NCI-H2196 (cell line): ENCODE results near the gene GATA2.

Source experiments
- DNase-seq: peaks from one replicate; lab custom pipeline; 2025; ENCODE audit not compliant: unreplicated experiment; lab: John Stamatoyannopoulos, UW

The GATA2 gene

DNA sequence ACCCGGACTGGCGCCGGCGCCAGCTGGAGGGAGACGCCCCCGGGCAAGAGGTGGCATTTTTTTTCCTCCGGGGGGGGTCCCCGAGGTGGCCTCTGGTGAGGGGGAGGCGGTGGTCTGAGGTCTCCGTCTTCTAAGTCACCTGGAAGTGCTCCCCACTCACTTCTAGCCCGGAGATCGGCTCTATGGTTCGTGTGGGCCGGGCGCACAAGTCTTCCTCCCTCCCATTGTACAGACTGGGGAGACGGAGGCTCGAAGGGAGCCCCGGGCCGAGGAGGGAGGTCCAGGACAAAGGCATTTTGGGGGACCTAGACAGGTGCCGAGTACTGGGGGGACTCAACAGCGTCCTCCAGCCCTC, 4.4 kb downstream of the GATA2 start:
- no peak for DNase-seq

DNA sequence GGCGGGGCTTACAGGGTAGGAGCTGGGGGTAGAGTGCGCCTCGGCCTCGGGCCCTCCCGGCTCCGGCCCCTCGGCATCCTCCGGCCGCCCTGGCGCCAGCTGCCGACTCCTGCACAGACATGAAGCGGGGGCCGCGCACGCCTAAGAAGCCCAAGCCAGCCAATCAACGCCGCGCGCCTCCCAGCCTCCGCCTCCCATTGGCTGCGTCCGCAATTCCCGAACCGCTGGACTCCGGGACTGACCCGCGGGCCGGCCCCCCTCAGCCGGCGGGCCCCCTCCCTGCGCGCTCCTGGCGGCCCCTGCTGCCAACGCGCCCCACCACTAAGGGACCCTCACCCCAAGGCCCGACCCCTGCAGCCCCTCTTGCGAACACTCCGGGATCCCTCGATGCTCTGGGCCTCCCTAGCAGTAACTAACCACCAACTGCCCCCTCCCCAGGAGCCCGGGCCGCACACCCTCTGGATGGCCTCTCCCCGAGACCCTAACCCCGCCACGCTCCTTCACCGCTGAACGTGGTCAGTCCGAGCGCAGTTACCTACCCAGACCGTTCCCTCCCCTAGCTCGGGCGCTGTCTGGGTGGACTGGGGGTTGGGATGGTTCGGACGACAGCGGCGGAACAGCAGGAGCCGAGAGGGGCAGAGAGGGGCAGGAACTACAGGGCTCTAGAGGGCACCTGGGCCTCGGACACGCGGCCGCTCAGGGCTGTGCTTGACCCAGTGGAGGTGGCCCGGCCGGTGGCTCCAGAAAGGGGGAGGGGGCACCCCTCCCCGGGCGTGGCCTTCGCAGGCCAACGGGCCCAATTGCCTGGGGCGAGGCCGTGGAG, 5.0 kb downstream of the GATA2 start:
- peak; percentile 96 for DNase-seq

DNA sequence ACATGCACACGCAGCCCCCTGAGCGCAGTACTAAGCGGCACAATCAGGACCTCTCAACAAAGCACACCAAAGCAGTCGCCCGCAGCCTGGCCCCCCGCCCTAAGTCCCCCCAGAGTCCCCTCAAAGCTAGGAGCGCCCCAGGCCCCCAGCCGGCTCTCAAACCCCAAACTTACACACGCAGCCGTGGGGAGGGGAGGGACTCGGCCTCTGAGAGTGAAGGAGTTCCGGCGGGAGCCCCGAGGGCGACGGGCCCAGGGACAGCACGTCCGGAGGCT, 5.5 kb downstream of the GATA2 start:
- DNase-seq, result no peak

DNA sequence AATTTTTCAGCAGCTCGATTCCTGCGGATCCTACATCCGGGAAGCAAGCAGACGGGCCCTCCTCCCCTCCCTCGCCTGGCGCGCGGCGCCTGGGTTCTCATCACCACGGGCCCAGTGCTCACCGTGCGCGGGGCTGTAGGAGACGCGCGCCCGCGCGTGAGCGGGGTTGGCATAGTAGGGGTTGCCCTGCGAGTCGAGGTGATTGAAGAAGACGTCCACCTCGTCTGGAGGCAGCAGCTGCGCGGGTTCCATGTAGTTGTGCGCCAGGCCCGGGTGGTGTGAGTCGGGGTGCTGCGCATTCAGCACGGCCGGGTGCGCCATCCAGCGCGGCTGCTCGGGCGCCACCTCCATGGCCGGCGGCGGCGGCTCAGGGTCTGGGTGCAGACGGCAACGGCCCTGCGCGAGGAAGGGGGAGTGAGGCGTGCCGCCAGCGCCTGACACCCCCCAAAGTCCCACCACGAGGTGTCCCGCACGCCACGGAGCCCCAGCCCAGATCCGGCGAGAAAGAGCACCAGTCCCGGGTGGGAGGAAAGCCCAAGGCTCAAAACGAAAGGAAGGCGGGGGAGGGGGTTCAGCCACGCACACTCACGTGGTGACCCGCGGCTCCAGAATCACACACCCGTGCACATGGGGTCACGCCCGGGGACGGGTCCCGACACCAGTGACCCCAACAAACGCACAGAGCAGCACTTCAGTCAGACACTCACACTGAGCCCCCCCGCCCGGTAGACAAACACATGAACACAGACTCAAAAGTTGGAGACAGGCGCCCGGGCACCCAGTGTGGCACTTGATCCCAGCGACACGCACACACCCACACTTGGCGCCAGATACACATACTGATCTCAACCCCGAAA, 6.1 kb downstream of the GATA2 start:
- peak; percentile 51 for DNase-seq

DNA sequence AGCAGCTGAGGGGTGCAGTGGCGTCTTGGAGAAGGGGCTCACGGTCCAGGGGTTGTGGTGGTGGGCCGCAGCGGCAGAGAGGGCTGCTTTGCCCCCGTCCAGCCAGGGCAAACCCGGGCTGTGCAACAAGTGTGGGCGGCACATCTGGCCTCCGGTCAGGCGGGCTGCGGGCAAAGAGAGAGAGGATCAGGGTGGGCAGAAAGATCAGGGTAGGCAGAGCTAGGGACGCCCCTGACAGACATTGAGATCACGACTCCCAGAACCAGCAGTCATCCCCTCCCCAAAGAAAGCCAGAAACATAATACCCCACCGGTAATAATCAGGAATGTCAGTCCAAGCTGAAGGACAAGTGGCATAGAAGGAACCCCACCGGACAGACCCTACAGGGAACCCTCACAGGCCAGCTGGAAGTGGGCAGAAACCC, 6.8 kb downstream of the GATA2 start:
- DNase-seq, result no peak

DNA sequence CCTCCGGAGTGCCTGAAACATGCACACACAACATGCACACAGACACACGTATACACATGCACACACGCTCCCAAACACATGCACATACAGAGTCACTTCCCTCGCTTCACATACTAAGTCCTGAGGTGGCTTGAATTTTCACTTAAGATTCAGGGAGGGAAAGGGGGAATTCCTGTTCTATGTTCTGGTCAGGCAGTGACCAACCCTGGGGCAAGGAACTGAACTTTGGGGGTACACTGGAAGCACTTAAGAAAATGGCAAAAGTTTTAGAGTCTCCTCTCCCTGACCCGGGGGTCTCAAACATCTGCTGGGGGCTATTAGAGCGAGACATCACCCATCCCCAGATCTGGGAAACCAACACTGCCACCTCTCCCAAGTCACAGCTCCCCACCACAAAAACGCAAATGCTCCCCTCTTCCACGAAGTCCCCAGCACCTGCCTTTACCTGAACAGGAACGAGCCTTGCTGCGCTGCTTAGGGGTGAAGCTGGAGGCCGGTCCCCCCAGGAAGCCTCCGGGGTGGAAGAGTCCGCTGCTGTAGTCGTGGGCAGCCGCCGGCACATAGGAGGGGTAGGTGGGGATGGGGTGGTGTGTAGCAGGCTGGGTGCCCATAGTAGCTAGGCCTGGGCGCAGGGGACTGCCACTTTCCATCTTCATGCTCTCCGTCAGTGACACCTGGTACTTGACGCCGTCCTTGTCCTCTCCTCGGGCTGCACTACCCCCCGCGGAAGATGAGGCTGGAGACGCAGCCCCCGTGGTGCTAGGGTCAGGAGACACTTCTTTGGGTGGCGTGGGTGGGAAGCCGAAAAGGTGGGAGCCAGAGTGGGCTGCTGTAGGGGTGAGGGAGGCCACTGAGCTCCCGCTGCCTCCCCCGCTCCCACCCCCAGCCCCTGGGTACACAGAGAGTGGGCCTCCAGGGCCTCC, 7.5 kb downstream of the GATA2 start:
- no peak for DNase-seq

DNA sequence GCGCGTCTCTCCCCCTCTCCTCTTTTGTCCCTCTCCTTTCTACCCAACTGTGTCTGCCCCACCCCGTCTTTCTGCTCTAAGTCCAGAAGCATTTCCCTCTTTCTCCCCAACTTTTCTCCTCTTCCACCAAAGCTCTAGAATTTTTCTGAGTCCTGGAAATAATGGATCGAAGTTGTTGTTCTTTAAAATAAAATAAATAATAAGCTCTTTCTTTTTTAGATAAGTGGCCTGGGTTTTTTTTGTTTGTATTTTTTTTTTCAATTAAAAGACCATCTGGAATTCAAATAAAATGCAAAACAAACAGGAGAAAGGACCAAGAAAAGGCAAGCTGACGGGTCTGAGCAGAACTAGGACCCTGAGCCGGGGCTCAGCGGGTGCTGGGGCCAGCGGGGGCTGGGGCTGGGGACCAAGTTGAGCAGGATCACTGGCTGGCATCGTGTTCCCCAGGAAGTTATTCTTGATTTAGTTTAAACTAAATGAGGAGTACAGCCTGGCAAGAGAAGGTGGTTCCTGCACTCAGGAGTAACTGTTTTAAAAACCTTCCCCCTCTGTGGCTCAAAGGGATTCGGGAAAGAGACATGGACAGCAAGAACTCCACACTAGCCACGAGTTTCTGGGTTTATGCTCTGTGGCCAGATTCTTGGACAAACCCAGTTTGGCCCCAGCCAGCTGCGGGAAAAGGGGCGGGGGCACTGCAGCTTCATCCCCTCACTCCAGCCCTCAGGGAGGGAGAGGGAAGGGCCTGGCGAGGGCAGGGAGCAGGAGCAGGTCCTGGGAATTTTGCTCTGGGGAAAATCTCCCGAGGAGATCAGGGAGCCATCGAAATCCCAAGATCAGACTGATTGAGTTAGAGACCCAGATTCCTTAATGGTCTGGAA, 8.4 kb downstream of the GATA2 start:
- DNase-seq, result no peak

DNA sequence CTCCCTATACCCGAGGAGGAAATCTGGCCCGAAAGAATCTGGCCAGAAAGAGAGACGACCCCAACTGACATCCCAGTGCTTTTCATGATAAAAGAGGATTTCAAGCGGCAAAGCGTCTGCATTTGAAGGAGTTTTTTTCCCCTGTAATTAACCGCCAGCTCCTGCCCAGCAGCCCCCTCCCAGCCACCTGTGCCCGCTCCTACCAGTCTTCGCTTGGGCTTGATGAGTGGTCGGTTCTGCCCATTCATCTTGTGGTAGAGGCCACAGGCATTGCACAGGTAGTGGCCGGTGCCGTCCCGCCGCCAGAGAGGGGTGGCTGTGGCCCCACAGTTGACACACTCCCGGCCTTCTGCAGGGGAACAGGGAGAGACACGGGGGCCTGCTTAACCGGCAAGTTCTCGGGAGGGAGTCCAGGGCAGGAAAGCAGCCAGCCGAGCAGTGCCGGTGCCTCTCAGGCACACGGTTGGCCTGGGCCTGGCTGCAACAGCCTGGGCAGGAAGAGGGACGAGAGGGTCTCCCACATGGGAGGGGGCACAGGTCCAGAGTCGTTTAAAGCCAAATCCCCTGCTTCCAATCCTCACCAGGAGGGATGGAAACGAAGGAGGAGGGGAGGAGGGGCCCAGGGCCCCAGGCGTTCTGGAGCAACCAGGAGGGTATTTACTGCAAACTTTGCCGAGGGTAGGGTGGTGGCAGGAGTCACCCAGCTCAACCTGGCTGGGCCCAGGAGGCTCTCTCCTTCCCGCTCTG, 9.2 kb downstream of the GATA2 start:
- no peak for DNase-seq

DNA sequence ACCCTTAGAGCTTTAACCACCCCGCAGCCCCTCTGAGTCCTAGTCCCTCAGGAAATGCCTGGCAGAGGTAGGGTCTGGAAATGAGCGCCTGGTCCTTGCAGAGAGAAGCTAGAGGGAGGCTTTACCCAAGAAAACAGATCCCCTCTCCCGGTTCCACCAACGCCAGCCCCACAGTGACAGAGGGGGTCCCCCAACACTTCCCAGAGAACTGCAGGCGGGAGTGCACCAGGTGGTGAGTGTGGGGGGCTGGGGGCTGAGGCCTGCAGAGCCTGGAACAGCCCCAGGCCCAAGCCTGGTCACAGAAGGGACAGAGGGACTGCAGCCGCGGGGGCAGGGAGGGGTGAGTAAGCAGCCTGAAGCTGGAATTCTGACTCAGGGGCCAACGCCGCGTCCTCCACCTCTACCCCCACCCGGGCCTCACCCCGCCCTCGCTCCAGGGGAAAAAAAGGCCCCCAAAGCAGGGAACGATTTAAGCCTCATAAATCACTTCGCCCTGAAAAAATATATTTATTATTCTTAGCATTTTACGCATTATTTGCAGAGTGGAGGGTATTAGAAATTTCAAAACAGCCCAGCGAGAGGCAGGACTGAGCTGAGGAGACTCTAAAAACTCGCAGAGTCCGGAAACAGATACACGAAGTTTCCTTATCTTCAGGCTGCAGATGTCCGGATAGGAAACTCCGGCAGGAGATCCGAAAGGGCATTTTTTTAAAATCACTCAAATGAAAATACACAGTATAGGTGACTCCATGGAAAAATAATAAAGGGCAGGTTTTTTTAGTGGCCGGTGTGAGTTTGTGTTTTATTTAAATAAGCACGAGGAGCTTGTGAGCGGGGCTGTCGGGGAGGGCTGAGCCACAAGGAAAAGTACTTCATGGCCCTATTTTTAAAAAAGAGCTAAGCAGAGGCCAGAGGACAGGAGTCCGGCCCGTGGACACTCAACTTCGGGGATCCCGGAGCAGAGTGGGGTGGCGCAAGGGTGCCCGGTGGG, 10.0 kb downstream of the GATA2 start:
- no peak for DNase-seq

DNA sequence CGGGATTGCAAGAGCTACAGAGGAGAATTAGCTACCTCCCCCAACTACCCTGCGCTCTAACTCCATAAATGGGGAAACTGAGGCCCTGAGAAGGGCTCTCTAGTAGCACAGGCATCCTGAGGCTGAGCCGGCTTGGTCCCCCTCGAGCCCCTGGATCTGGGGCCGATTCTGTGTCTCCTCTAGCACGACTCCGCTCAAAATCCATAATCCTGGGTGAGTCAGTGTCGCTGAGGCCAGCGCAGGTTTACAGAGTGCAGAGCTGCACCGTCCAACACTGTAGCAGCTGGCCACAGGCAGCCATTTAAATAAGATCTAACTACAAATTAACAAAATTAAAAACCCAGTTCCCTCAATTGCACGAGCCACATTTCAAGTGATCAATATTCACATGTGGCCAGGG, 10.8 kb downstream of the GATA2 start:
- DNase-seq, result no peak

DNA sequence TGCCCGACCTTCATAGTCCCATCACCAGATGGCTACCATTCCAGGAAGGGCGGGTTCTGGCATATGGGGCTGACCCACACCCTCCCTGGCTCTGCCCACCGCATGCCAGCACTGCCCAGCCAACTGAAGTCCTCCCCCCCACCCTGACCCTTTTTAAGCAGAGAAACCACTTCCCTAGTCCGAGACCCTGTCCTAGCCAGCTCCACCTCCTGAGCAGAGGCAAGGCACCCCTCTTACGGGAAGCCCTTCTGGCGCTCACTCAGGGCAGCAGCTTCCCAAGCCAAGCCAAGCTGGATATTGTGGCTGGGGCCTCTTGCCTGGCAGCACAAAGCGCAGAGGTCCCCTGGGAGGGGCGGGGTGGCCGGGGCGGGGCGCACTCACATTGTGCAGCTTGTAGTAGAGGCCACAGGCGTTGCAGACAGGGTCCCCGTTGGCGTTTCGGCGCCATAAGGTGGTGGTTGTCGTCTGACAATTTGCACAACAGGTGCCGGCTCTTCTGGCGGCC, 11.5 kb downstream of the GATA2 start:
- DNase-seq, result no peak

DNA sequence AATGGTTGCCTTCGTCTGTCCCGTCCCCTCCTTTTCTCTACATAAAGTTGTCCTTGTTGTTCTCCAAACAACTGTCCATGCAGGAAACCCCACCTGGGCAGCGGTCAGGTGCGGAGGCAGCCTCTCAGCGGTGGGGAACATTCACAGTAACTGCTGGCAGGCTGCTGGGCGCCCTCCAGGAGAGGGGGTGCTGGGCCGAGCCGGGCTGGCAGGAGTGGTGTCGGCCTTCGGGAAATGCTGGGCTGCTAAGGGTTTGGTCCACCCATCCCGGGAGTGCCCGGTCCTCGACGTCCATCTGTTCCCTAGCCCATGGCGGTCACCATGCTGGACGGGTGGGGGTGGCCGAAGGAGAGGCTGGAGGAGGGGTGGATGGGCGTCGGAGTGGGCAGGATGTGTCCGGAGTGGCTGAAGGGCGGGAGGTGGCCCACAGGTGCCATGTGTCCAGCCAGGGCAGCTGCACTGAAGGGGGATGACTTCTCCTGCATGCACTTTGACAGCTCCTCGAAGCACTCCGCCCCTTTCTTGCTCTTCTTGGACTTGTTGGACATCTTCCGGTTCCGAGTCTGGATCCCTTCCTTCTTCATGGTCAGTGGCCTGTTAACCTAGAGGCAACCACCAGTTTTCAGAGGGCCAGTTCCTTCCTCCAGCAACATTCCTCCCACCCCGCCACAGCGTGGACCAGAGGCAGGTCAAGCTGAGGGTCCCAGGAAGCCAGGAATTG, 12.1 kb downstream of the GATA2 start:
- DNase-seq, result no peak

DNA sequence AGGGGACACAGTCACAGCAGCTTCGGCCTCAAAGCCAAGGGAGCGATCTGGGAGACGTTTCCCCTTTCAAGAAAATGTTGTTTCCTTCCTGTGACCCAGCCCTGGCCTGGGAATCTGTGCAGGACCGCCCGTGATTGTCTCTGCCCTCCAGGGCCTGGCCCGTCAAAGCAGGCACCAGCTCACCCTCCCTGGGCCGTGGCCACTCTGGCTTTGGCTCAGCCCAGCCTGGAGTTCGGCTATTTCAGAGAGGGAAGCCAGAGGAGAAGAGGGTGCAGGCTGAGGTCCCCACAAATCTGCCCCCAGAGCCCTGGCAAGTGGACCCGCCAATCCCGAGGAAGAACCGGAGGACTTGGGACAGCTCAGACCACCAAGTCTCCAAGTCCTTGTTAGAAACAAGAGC, 12.7 kb downstream of the GATA2 start:
- no peak for DNase-seq

DNA sequence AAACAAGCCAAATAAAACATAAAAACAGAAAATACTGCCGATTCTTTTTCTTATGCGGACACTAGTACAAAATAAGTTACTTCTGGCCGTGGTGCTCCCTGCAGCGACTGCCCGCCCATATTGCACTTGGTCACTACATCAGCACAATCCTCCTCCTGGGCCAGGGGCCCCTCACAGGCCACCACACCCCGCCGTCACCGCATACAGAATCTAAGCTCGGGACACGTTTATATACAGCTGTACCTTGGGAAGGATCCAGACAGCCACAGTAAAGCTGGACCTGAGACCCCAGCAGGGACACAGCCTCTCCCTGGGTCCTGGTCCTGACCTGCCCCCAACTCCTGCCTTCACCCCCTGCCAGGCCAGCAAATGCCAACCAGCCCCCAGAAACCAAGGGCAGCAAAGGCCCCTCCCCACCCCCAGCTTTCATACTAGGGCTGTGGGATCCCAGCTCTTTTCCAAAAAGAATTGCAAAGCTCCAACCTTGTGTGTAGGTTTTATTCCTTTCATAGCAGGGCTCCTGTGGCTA, 13.4 kb downstream of the GATA2 start:
- no peak for DNase-seq

DNA sequence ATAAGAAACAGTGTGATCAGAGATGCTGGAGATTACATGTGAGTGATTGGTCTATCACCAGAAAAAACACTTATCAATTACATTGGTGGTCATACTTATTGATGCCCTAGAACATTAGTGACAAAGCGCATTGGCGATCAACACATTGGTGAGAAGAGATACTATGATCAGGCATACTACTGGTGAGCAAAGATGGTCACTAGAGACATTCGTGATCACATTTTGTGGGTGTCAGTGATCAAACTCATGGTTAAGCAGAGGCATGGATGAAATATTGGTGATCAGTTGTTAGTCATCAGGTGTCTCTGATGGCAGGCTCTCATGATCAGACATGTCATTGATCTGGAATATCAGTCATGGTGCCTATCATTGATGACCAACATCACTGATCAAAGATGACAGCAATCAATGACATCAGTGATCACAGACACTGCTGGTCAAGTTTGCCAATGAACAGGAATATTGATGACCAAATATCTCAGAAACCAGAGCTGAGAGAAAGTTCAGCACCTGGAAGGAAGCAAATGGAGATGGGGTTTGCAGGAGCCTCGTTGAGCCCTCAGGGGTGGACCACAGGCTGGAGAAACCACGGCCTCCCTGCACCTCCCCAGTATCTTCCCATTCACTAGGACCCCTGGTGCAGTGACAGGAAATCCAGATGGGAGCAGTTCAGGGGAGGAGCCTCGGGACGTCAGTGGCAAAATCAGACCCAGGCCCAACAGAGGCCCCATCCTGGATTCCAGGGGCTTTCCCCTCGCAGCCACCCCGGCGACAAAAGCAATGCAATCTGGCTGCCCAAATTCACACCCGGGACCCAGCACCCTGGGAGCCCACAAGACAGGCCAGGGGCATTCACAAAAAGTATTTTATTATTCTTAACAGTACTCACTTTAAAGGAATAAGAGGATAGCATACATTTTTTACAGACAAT, 14.2 kb downstream of the GATA2 start:
- DNase-seq, result no peak

DNA sequence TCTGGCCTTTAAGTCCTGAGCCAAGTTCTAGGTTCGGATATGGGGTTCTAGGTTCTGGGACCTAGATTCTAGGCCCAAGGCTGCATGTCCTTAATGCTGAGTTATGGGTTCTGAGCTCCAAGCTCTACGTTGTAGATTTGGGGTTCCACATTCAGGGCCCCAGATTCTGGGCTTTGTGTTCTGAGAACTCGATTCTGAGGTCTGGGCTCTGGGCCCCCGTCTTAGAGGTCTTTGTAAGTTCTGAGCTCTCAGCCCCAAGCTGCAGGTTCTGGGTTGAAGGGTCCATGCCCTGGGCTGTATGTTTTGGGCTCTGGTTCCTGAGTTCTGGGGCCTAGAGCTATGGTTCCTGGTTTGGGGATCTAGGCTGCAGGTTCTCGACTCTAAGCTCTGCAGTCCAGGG, 16.3 kb downstream of the GATA2 start:
- DNase-seq, result no peak

DNA sequence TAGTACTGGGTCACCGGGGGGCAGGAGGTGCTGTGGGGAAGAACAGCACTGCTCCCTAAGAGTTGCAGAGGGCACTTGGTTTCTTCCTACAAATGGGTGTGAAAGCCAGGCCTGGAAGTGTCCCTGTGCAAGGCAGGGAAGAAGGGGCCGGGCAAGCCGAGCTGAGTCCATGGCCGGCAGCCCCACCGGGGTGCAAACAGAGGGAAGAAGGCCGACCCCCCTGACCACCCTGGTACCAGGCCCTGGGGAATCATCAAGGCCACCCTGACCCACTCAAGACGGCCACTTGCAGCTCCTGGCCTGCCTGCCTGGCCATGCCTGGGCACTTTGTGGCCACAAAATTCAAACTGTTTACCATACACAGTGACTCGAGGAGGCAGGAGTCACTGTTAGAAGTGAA, 17.6 kb downstream of the GATA2 start:
- DNase-seq, result no peak
